Ascending aorta (tissue), 2 donors: ENCODE data around the gene FPGS. TPM values are rescaled to one million over a fixed set of nuclear protein-coding genes. Genes with fewer than 3 reads are reported as not detected.

Source experiments
- DNase-seq, 2 donors: peaks; one replicate each; pipeline ENCODE4 v3.0.0-alpha.2; 2019; ENCODE audit warnings: low spot score in 2 of 2
- H3K27ac ChIP-seq, 2 donors: fragments of 200-600 bp; sonication (generic); one replicate each; pipeline ENCODE4 v1.5.1; 2016 to 2017; ENCODE audit warnings: mild to moderate bottlenecking in 1 of 2
- H3K27me3 ChIP-seq: fragments of 200-600 bp; sonication (generic); one replicate; pipeline ENCODE4 v1.5.1; 2017
- H3K36me3 ChIP-seq, 2 donors: fragments of 200-600 bp; sonication (generic); one replicate each; pipeline ENCODE4 v1.5.1; 2016
- H3K4me1 ChIP-seq, 2 donors: fragments of 200-600 bp; sonication (generic); one replicate each; pipeline ENCODE4 v1.5.1; 2016 to 2017; ENCODE audit warnings: mild to moderate bottlenecking in 1 of 2
- H3K4me3 ChIP-seq, 2 donors: fragments of 200-600 bp; sonication (generic); one replicate each; pipeline ENCODE4 v1.5.1; 2016 to 2017; ENCODE audit warnings: mild to moderate bottlenecking in 1 of 2
- H3K9me3 ChIP-seq, 2 donors: fragments of 200-600 bp; sonication (generic); one replicate each; pipeline ENCODE4 v1.5.1; 2016
- intact Hi-C: fragments of 100-400 bp; cut with DNase I; formaldehyde crosslinking; loops from one replicate; pipeline ENCODE4 v1.15.1; 2023
- total RNA-seq: library from RNA; depleted of rRNA; stranded (reverse); fragments of >200 nt; gene quantifications from one replicate; pipeline ENCODE4 v1.1.0, GENCODE V29; 2016
- TF ChIP-seq, protein P1 (sequence below), 3 experiments: fragments of 200-600 bp in 2 of 3; fragments of 450-650 bp in 1 of 3; sonication (generic) in 2 of 3; IDR thresholded peaks; one replicate each; pipeline ENCODE4 v1.5.1; 2016 to 2019; ENCODE audit warnings: antibody characterized with exemption in 3 of 3, mild to moderate bottlenecking in 1 of 3, moderate library complexity in 1 of 3

FPGS gene
- total RNA-seq, 1 donor from 2014 or later: 286 TPM

DNA sequence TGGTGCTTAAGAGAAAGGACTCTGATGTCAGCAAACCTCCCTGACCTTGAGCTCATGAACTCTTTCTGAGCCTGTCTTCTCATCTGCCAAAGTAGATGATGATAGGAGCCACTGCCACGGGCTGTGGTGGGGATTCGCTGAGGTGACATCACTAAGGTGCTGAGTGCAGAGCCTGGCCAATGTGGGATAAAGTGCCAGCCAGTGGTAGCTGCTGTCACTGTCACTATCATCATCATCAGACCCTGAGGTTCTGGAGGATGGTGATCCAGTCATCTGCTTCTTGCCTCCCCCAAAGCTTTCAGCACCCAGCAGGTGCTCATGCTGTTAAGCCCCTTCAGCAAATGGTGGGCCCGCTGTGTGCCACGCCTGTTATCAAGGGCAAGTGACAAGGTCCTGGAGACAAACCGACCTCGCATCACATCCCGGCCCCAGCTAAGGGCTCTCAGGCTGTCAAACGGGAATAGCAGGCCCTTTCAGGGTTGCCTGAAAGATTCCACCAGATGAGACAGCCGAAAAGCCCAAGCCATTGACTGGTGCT, 6.4 kb downstream of the FPGS start:
- TF ChIP-seq, protein P1, sequence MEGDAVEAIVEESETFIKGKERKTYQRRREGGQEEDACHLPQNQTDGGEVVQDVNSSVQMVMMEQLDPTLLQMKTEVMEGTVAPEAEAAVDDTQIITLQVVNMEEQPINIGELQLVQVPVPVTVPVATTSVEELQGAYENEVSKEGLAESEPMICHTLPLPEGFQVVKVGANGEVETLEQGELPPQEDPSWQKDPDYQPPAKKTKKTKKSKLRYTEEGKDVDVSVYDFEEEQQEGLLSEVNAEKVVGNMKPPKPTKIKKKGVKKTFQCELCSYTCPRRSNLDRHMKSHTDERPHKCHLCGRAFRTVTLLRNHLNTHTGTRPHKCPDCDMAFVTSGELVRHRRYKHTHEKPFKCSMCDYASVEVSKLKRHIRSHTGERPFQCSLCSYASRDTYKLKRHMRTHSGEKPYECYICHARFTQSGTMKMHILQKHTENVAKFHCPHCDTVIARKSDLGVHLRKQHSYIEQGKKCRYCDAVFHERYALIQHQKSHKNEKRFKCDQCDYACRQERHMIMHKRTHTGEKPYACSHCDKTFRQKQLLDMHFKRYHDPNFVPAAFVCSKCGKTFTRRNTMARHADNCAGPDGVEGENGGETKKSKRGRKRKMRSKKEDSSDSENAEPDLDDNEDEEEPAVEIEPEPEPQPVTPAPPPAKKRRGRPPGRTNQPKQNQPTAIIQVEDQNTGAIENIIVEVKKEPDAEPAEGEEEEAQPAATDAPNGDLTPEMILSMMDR (IDR thresholded peaks at IDR 0.05): no peak
- Histone ChIP-seq H3K27me3 (no peaks in the 10 kb centered on the region), H3K4me3 (no peak overlapping the region), H3K4me1 (peaks cover 11 to 17% of the 10 kb centered on the region in 2 donors), H3K9me3 (no peaks in the 10 kb centered on the region), H3K27ac (peak overlapping the region in 1 of 2 donors; percentile 41), H3K36me3 (peaks cover 51 to 89% of the 10 kb centered on the region in 2 donors)
- intact Hi-C loops: no loop called here
- DNase-seq: no peak

DNA sequence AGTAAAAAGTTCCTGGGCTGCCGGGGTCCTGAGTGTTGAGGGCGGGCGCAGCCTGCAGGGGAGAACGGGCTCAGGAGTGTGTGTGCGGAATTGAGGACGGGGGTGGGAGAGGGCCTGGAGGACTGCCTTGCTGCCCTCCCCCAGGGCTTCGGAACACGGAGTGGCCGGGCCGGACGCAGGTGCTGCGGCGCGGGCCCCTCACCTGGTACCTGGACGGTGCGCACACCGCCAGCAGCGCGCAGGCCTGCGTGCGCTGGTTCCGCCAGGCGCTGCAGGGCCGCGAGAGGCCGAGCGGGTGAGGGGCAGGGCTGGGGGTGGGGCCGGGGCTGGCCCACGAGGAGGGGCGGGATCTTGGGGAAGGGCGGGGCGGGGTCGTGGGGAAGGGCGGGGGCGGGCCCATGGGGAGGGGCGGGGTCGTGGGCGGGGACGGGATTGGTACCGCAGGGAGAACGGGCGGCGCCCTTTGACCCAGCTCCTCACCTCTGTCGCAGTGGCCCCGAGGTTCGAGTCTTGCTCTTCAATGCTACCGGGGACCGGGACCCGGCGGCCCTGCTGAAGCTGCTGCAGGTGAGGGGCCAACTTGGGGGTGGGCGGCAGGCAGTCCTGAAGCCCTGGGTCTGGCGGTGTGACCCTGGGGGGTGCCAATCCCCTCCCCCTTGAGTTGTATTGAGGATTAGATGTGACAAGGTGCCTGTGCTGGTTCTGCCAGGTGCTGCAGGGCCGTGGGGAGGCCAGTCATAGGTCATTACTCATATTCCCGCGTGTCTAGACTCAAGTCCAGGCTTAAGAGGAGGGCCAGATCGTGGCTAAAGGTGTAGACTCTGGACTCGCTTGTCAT, 7.1 kb downstream of the FPGS start:
- Histone ChIP-seq H3K9me3 (no peaks in the 10 kb centered on the region), H3K36me3 (peaks cover 53 to 96% of the 10 kb centered on the region in 2 donors), H3K4me1 (peaks cover 4 to 10% of the 10 kb centered on the region in 2 donors), H3K27me3 (no peaks in the 10 kb centered on the region), H3K4me3 (no peak overlapping the region), H3K27ac (peak overlapping the region; percentile 41 to 65)
- TF ChIP-seq, protein P1 (IDR thresholded peaks at IDR 0.05): no peak
- no peak for DNase-seq
- intact Hi-C loops: no loop called here

DNA sequence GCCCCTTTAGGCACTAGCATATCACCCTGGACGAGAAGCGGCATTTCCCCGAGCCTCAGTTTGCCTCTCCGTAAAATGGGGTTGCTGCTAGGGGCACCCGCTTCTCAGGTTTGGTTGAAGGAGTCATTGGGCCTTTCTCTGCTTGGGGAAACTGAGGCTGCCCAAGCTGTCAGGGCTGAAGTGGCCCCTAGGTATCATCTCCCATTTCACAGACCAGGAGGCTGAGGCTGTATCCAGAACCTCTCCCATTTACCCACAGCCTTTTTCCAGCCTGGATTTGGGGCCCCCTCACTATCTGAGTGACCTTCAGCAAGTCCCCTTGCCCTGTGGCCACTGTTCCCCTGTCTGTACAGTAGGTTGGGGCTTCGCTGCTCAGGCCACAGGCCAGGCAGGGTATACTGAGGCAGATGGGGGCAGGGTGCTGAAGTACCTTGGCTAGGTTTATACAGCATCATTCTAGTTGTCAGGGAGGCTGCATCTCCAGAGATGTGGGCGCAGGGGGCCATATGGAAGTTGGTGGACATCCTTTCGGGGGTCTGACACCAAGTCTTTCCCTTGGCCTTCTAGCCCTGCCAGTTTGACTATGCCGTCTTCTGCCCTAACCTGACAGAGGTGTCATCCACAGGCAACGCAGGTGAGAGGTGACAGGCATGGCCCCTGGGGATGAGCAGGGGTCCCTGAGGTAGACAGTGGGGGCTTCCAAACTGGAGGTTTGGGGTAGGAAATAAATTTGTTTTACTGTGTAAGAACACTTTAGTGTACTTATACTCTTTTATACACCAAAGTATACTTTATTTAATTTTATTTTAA, 7.9 kb downstream of the FPGS start:
- intact Hi-C loops: no loop called here
- Histone ChIP-seq H3K4me1 (peaks cover 0 to 4% of the 10 kb centered on the region in 2 donors), H3K9me3 (no peaks in the 10 kb centered on the region), H3K27ac (peak overlapping the region; percentile 41 to 65), H3K36me3 (peaks cover 62 to 97% of the 10 kb centered on the region in 2 donors), H3K4me3 (no peak overlapping the region), H3K27me3 (no peaks in the 10 kb centered on the region)
- DNase-seq: no peak
- TF ChIP-seq, protein P1 (IDR thresholded peaks at IDR 0.05): no peak

DNA sequence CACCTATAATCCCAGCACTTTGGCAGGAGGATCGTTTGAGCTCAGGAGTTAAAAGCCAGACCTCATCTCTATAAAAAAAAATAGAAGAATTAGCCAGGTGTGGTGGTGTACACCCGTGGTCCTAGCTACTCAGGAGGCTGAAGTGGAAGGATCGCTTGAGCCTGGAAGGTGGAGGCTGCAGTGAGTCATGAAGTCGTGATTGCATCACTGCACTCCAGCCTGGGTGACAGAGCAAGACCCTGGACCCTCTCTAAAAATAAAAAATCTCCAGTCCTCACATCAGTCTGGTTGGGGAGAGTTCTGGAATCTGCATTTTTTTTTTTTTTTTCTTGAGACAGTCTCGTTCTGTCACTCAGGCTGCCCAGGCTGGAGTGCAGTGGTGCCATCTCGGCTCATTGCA, 9.3 kb downstream of the FPGS start:
- no peaks in the 10 kb centered on the region for H3K4me1 ChIP-seq
- no peak overlapping the region for H3K4me3 ChIP-seq
- H3K27ac ChIP-seq: no peak overlapping the region
- intact Hi-C loops: no loop called here
- DNase-seq: no peak
- H3K27me3 ChIP-seq: no peaks in the 10 kb centered on the region
- peaks cover 68 to 97% of the 10 kb centered on the region in 2 donors for H3K36me3 ChIP-seq
- no peaks in the 10 kb centered on the region for H3K9me3 ChIP-seq
- TF ChIP-seq, protein P1 (IDR thresholded peaks at IDR 0.05): no peak

DNA sequence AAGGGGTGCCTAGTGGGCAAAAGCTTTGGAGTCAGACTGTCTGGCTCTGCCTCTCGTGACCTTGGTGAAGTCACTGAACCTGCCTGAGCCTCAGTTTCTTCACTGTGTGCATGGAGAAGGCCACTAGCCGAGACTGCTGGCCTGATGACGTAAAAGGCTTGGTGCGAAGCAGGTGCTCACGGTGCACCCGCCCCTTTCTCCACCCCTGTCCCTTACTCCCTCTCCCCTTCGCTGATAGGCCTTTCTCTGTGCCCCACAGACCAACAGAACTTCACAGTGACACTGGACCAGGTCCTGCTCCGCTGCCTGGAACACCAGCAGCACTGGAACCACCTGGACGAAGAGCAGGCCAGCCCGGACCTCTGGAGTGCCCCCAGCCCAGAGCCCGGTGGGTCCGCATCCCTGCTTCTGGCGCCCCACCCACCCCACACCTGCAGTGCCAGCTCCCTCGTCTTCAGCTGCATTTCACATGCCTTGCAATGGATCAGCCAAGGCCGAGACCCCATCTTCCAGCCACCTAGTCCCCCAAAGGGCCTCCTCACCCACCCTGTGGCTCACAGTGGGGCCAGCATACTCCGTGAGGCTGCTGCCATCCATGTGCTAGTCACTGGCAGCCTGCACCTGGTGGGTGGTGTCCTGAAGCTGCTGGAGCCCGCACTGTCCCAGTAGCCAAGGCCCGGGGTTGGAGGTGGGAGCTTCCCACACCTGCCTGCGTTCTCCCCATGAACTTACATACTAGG, 10.4 kb downstream of the FPGS start:
- peak overlapping the region in 1 of 2 donors; percentile 27 for H3K27ac ChIP-seq
- DNase-seq: no peak
- peaks cover 67 to 97% of the 10 kb centered on the region in 2 donors for H3K36me3 ChIP-seq

More for the DNA sequence above, 10.4 kb downstream of the FPGS start:
- Histone ChIP-seq H3K9me3 (no peaks in the 10 kb centered on the region), H3K4me1 (no peaks in the 10 kb centered on the region), H3K27me3 (no peaks in the 10 kb centered on the region), H3K4me3 (no peak overlapping the region)
- TF ChIP-seq, protein P1 (IDR thresholded peaks at IDR 0.05): no peak
- intact Hi-C loops: no loop called here
